WTC11 (cell line): Measurements from ENCODE around the gene KRT32. TPM values are rescaled to one million over a fixed set of nuclear protein-coding genes. Genes with fewer than 3 reads are reported as not detected.

Experiments used
- ATAC-seq: fragments of 200-7000 bp; cut with Tn5 transposase; 2 replicates; pipeline ENCODE4 v1.10.0; 2021; ENCODE audit warnings: mild to moderate bottlenecking, moderate library complexity
- CTCF ChIA-PET: fragments of 300-600 bp; sonication (Branson Sonifier 250); formaldehyde crosslinking; loops from one replicate; lab custom pipeline; 2021; ENCODE audit warnings: antibody characterized with exemption; lab: Charles Lee
- POLR2A ChIA-PET: fragments of 350-600 bp; sonication (Branson Sonifier 250); formaldehyde crosslinking; loops from one replicate; lab custom pipeline; 2021; ENCODE audit warnings: antibody characterized with exemption; lab: Charles Lee
- DNase-seq: peaks from one replicate; pipeline ENCODE4 v3.0.0; 2021; ENCODE audit warnings: low spot score
- H3K27ac Mint-ChIP-seq: 2 replicates; pipeline ENCODE4 v1.8.0; 2021; ENCODE audit warnings: mixed read lengths
- H3K27me3 Mint-ChIP-seq: 2 replicates; pipeline ENCODE4 v1.8.0; 2021; ENCODE audit warnings: low read depth, mild to moderate bottlenecking, moderate library complexity, mixed read lengths
- H3K36me3 Mint-ChIP-seq: 2 replicates; pipeline ENCODE4 v1.8.0; 2021; ENCODE audit warnings: mixed read lengths
- H3K4me1 Mint-ChIP-seq: 2 replicates; pipeline ENCODE4 v1.8.0; 2022; ENCODE audit warnings: mixed read lengths
- H3K4me3 Mint-ChIP-seq: 2 replicates; pipeline ENCODE4 v1.8.0; 2021; ENCODE audit warnings: mild to moderate bottlenecking, moderate library complexity, mixed read lengths
- H3K9me3 Mint-ChIP-seq: 2 replicates; pipeline ENCODE4 v1.8.0; 2021; ENCODE audit warnings: mixed read lengths
- ATF1 ChIP-seq: sonication (generic); formaldehyde crosslinking; IDR thresholded peaks from 2 replicates; pipeline ENCODE4 v1.8.1; 2023; ENCODE audit warnings: mild to moderate bottlenecking, moderate library complexity, missing genetic modification reagents
- EMX1 ChIP-seq: fragments of 250-450 bp; sonication (Bioruptor Pico); IDR thresholded peaks from 2 replicates; pipeline ENCODE4 v1.8.0; 2021; ENCODE audit warnings: mild to moderate bottlenecking
- ERG ChIP-seq: fragments of 250-450 bp; sonication (Bioruptor Pico); IDR thresholded peaks from 2 replicates; pipeline ENCODE4 v1.8.0; 2021; ENCODE audit warnings: mild to moderate bottlenecking
- ESRRA ChIP-seq: sonication (generic); formaldehyde crosslinking; IDR thresholded peaks from 2 replicates; pipeline ENCODE4 v1.8.1; 2022; ENCODE audit warnings: mild to moderate bottlenecking, missing genetic modification reagents, borderline replicate concordance
- ETV6 ChIP-seq: sonication (generic); formaldehyde crosslinking; IDR thresholded peaks from 2 replicates; pipeline ENCODE4 v1.8.1; 2022; ENCODE audit warnings: mild to moderate bottlenecking, missing genetic modification reagents
- IRF1 ChIP-seq: sonication (generic); formaldehyde crosslinking; IDR thresholded peaks from 2 replicates; pipeline ENCODE4 v1.8.0; 2023; ENCODE audit warnings: missing genetic modification reagents
- IRF2 ChIP-seq: sonication (generic); formaldehyde crosslinking; IDR thresholded peaks from 2 replicates; pipeline ENCODE4 v1.8.0; 2022; ENCODE audit warnings: low read depth, missing genetic modification reagents, borderline replicate concordance
- JUN ChIP-seq: sonication (generic); formaldehyde crosslinking; IDR thresholded peaks from 2 replicates; pipeline ENCODE4 v1.8.0; 2023; ENCODE audit warnings: mild to moderate bottlenecking, missing genetic modification reagents
- MAX ChIP-seq: sonication (generic); formaldehyde crosslinking; IDR thresholded peaks from 2 replicates; pipeline ENCODE4 v1.8.0; 2022; ENCODE audit warnings: mild to moderate bottlenecking, missing genetic modification reagents
- MLX ChIP-seq: sonication (generic); formaldehyde crosslinking; IDR thresholded peaks from 2 replicates; pipeline ENCODE4 v1.8.1; 2023; ENCODE audit warnings: mild to moderate bottlenecking, missing genetic modification reagents, moderate library complexity
- NR2C2 ChIP-seq: sonication (generic); formaldehyde crosslinking; IDR thresholded peaks from 2 replicates; pipeline ENCODE4 v1.8.0; 2022; ENCODE audit warnings: mild to moderate bottlenecking, missing genetic modification reagents
- PRRX2 ChIP-seq: fragments of 250-450 bp; sonication (Bioruptor Pico); IDR thresholded peaks from 2 replicates; pipeline ENCODE4 v1.8.0; 2021; ENCODE audit warnings: mild to moderate bottlenecking
- TEAD4 ChIP-seq: sonication (generic); formaldehyde crosslinking; IDR thresholded peaks from 2 replicates; pipeline ENCODE4 v1.8.0; 2022; ENCODE audit warnings: mild to moderate bottlenecking, missing genetic modification reagents
- TP53 ChIP-seq: sonication (generic); formaldehyde crosslinking; IDR thresholded peaks from 2 replicates; pipeline ENCODE4 v1.8.1; 2023; ENCODE audit warnings: mild to moderate bottlenecking, missing genetic modification reagents
- ZBTB21 ChIP-seq: sonication (generic); formaldehyde crosslinking; IDR thresholded peaks from 2 replicates; pipeline ENCODE4 v1.8.1; 2023; ENCODE audit warnings: mild to moderate bottlenecking, missing genetic modification reagents, borderline replicate concordance
- ZNF232 ChIP-seq: sonication (generic); formaldehyde crosslinking; IDR thresholded peaks from 2 replicates; pipeline ENCODE4 v1.8.0; 2022; ENCODE audit warnings: mild to moderate bottlenecking, missing genetic modification reagents
- ZNF263 ChIP-seq: sonication (generic); formaldehyde crosslinking; IDR thresholded peaks from 2 replicates; pipeline ENCODE4 v1.8.1; 2022; ENCODE audit warnings: low read depth, mild to moderate bottlenecking, moderate library complexity, missing genetic modification reagents
- ZNF317 ChIP-seq: sonication (generic); formaldehyde crosslinking; IDR thresholded peaks from 2 replicates; pipeline ENCODE4 v1.8.1; 2023; ENCODE audit warnings: low read depth, mild to moderate bottlenecking, moderate library complexity, missing genetic modification reagents, borderline replicate concordance
- ZNF396 ChIP-seq: fragments of 250-450 bp; sonication (Bioruptor Pico); IDR thresholded peaks from 2 replicates; pipeline ENCODE4 v1.8.0; 2021; ENCODE audit warnings: mild to moderate bottlenecking, moderate library complexity, borderline replicate concordance
- ZNF671 ChIP-seq: fragments of 250-450 bp; sonication (Bioruptor Pico); IDR thresholded peaks from 2 replicates; pipeline ENCODE4 v1.8.0; 2021; ENCODE audit warnings: mild to moderate bottlenecking
- total RNA-seq: library from RNA; stranded (reverse); gene quantifications from 3 replicates; pipeline ENCODE4 v1.2.3, GENCODE V29; 2021
- TF ChIP-seq, protein P1 (sequence below): fragments of 250-450 bp; sonication (Bioruptor Pico); conservative IDR thresholded peaks from 2 replicates; pipeline ENCODE4 v1.9.0; 2021; ENCODE audit warnings: mild to moderate bottlenecking
- TF ChIP-seq, protein P2 (sequence below): sonication (generic); formaldehyde crosslinking; IDR thresholded peaks from 2 replicates; pipeline ENCODE4 v1.8.0; 2022; ENCODE audit warnings: mild to moderate bottlenecking, missing genetic modification reagents

Gene KRT32
- total RNA-seq, 1 experiment from 2014 or later = not detected

- ATAC-seq = no peak
- Mint-ChIP-seq H3K27ac (no peak overlapping the region), H3K4me3 (no peak overlapping the region), H3K4me1 (peaks cover 4% of the 10 kb centered on the region), H3K9me3 (no peaks in the 10 kb centered on the region), H3K36me3 (no peaks in the 10 kb centered on the region), H3K27me3 (no peaks in the 10 kb centered on the region; the same call in 1 of the 2 replicates)
- no peak for TF ChIP-seq TP53 (CRISPR knock-in tag)
- no peak for TF ChIP-seq PRRX2 (CRISPR knock-in tag)
- no peak for TF ChIP-seq MLX (CRISPR knock-in tag)
- TF ChIP-seq IRF2 (CRISPR knock-in tag) = no peak
- TF ChIP-seq MAX (CRISPR knock-in tag) = no peak
- TF ChIP-seq ESRRA (CRISPR knock-in tag) = no peak
- no peak for TF ChIP-seq ZBTB21 (CRISPR knock-in tag)
- no peak for TF ChIP-seq NR2C2 (CRISPR knock-in tag)
- TF ChIP-seq ZNF671 (CRISPR knock-in tag) = no peak
- TF ChIP-seq ZNF263 (CRISPR knock-in tag) = no peak
- TF ChIP-seq TEAD4 (CRISPR knock-in tag) = no peak
- TF ChIP-seq ZNF396 (CRISPR knock-in tag) = no peak
- TF ChIP-seq JUN (CRISPR knock-in tag) = no peak
- TF ChIP-seq ERG (CRISPR knock-in tag) = no peak
- TF ChIP-seq, protein P1, sequence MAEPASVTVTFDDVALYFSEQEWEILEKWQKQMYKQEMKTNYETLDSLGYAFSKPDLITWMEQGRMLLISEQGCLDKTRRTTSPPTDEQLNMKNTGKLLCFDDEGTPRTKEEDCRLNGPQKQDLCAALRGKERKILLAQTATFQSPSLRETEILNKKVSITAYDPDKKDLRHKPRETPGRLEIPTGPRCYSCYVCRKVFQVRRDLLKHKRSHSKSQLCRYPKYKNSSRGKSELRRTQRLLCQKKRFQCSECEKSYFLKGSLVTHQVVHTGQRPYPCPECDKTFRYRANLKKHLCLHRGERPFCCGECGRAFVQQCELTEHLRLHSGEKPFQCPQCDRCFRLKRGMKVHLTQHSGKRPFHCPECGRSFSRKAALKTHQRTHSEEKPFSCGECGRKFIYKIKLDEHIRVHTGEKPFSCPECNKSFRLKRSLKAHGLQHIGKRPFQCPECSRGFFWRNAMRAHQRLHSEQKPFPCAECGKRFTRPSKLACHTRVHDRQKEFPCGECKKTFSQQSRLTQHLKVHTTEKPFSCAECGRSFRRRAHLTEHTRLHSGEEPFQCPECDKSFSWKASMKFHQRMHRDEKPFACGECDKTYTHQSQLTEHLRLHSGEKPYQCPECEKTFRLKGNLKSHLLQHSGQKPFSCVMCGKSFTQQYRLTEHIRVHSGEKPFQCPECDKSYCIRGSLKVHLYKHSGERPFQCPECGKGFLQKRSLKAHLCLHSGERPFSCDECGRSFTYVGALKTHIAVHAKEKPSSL (CRISPR knock-in tag) = no peak
- ChIA-PET CTCF (no interaction called here), POLR2A (no interaction called here)
- no peak for DNase-seq
Observed at GRCh38 chr17:41421116-41421515, 46.1 kb downstream of the KRT32 start.

DNA sequence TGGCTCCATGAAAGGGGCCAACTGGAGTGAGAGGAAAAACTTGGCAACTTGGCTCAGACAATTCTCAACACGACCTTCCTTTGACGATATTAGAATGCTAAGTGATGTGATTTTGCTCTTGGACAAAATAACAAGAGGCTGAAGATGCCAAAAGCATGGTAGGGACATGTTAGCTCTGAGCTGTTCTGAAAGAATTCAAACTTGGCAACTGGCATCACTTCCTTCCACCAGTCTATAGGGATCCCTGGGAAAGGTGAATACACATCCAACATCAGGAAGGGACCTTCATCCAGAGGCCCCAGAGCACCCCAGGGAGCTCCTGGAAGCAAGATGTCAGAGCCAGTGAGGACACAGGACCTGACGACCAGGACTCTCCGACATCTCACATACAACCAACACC, 47.1 kb downstream of the KRT32 start:
- CTCF ChIA-PET = interaction anchor here (1.0 kb wide), 1 partner anchor 67 kb away, joined by 3 read pairs; no protein-coding TSS in a partner anchor
- no peak overlapping the region for H3K27ac Mint-ChIP-seq
- H3K4me3 Mint-ChIP-seq = no peak overlapping the region

More for the DNA sequence above, 47.1 kb downstream of the KRT32 start:
- no peak for DNase-seq
- H3K9me3 Mint-ChIP-seq = no peaks in the 10 kb centered on the region
- no peak for ATAC-seq
- H3K4me1 Mint-ChIP-seq = peaks cover 4% of the 10 kb centered on the region
- H3K27me3 Mint-ChIP-seq = no peaks in the 10 kb centered on the region; the same call in 1 of the 2 replicates
- H3K36me3 Mint-ChIP-seq = no peaks in the 10 kb centered on the region
- POLR2A ChIA-PET = no interaction called here
- no peak for TF ChIP-seq ESRRA (CRISPR knock-in tag)
- TF ChIP-seq ZNF232 = no peak
- TF ChIP-seq, protein P2, sequence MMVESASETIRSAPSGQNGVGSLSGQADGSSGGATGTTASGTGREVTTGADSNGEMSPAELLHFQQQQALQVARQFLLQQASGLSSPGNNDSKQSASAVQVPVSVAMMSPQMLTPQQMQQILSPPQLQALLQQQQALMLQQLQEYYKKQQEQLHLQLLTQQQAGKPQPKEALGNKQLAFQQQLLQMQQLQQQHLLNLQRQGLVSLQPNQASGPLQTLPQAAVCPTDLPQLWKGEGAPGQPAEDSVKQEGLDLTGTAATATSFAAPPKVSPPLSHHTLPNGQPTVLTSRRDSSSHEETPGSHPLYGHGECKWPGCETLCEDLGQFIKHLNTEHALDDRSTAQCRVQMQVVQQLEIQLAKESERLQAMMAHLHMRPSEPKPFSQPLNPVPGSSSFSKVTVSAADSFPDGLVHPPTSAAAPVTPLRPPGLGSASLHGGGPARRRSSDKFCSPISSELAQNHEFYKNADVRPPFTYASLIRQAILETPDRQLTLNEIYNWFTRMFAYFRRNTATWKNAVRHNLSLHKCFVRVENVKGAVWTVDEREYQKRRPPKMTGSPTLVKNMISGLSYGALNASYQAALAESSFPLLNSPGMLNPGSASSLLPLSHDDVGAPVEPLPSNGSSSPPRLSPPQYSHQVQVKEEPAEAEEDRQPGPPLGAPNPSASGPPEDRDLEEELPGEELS (CRISPR knock-in tag) = no peak
- TF ChIP-seq IRF1 (CRISPR knock-in tag) = no peak
- TF ChIP-seq NR2C2 (CRISPR knock-in tag) = no peak
- TF ChIP-seq ETV6 (CRISPR knock-in tag) = no peak
- no peak for TF ChIP-seq TP53 (CRISPR knock-in tag)
- no peak for TF ChIP-seq ZNF317 (CRISPR knock-in tag)
- TF ChIP-seq EMX1 = no peak
- no peak for TF ChIP-seq ATF1 (CRISPR knock-in tag)
- TF ChIP-seq, all 79 proteins: peak for 0
